GM12878 (cell line): Measurements from ENCODE around the gene MEIOSIN. TPM values are rescaled to one million over a fixed set of nuclear protein-coding genes. Genes with fewer than 3 reads are reported as not detected.
A peak's percentile ranks its signal among the peaks of the same experiment; 100 is the strongest.

Experiments used
- ATAC-seq: fragments of 200-7000 bp; cut with Tn5 transposase; 3 replicates; pipeline ENCODE4 v1.9.1; 2020; ENCODE audit warnings: mild to moderate bottlenecking, moderate library complexity
- BruUV-seq: library from RNA; stranded (reverse); fragments of 400-500 nt; replicated peaks from 2 replicates; lab custom pipeline; 2021; lab: Mats Ljungman, UMichigan
- CTCF ChIA-PET: fragments of 300-600 bp; sonication (Branson Sonifier 250); formaldehyde crosslinking; extraction: SDS; loops from one replicate; lab custom pipeline; 2021; ENCODE audit warnings: inconsistent platforms; lab: Yijun Ruan, JAX
- POLR2A ChIA-PET: fragments of 350-600 bp; formaldehyde crosslinking; extraction: SDS; loops from one replicate; lab custom pipeline; 2021; ENCODE audit warnings: inconsistent platforms; lab: Charles Lee
- RAD21 ChIA-PET: fragments of 300-600 bp; sonication (Branson Sonifier 250); formaldehyde crosslinking; loops from one replicate; lab custom pipeline; 2023; ENCODE audit warnings: antibody characterized with exemption; ENCODE audit not compliant: unreplicated experiment; lab: Charles Lee
- SMC1A ChIA-PET: fragments of 300-600 bp; sonication (Branson Sonifier 250); formaldehyde crosslinking; loops from one replicate; lab custom pipeline; 2023; ENCODE audit not compliant: unreplicated experiment, uncharacterized antibody; lab: Charles Lee
- DNase-seq: peaks from one replicate; pipeline ENCODE4 v3.0.0-alpha.2; 2011; ENCODE audit warnings: low read depth, low spot score
- FAIRE-seq: peaks from 3 replicates; lab custom pipeline; 2011; peaks lifted over from hg19 to GRCh38; lab: Jason Lieb, UNC
- H2AFZ ChIP-seq: 2 replicates; pipeline ENCODE4 v1.6.0; 2011; ENCODE audit warnings: low read depth, low read length, control low read depth; ENCODE audit not compliant: control insufficient read depth
- H3K27ac ChIP-seq: 2 replicates; pipeline ENCODE4 v1.5.1; 2011; ENCODE audit warnings: control low read depth; ENCODE audit not compliant: control insufficient read depth, insufficient read depth
- H3K27me3 ChIP-seq, 2 experiments: replicated peaks in 1 of 2; 2 replicates each; pipeline versions ENCODE4 v1.6.0 to v1.6.1; 2011; ENCODE audit warnings: low read length in 1 of 2; ENCODE audit not compliant: control insufficient read depth in 2 of 2, insufficient read depth in 2 of 2
- H3K36me3 ChIP-seq, 2 experiments: 2 replicates each; pipeline ENCODE4 v1.5.1; 2011; ENCODE audit warnings: low read length in 1 of 2; ENCODE audit not compliant: control insufficient read depth in 2 of 2, insufficient read depth in 2 of 2
- H3K4me1 ChIP-seq: 2 replicates; pipeline ENCODE4 v1.6.1; 2011; ENCODE audit warnings: mild to moderate bottlenecking, low read length, moderate library complexity, mixed read lengths; ENCODE audit not compliant: control insufficient read depth, insufficient read depth
- H3K4me2 ChIP-seq: 2 replicates; pipeline ENCODE4 v1.6.0; 2011; ENCODE audit warnings: control low read depth; ENCODE audit not compliant: control insufficient read depth, insufficient read depth
- H3K4me3 ChIP-seq: fragments of 200-600 bp; sonication (generic); 2 replicates; pipeline ENCODE4 v1.5.1; 2016
- H3K79me2 ChIP-seq: 2 replicates; pipeline ENCODE4 v1.6.0; 2011; ENCODE audit warnings: low read length; ENCODE audit not compliant: control insufficient read depth, insufficient read depth
- H3K9ac ChIP-seq: 2 replicates; pipeline ENCODE4 v1.8.0; 2011; ENCODE audit warnings: low read length, control low read depth, mixed read lengths; ENCODE audit not compliant: control insufficient read depth, insufficient read depth
- H3K9me3 ChIP-seq: replicated peaks from 3 replicates; pipeline ENCODE4 v1.5.1; 2011; ENCODE audit warnings: mild to moderate bottlenecking, low read length; ENCODE audit not compliant: control insufficient read depth, insufficient read depth
- H4K20me1 ChIP-seq: 2 replicates; pipeline ENCODE4 v1.6.0; 2011; ENCODE audit not compliant: control insufficient read depth, insufficient read depth
- JUNB ChIP-seq: IDR thresholded peaks from 2 replicates; pipeline ENCODE4 v1.6.1; 2016; ENCODE audit warnings: antibody characterized with exemption, mild to moderate bottlenecking
- NRF1 ChIP-seq: conservative IDR thresholded peaks from 2 replicates; pipeline ENCODE4 v1.6.1; 2011; ENCODE audit warnings: mild to moderate bottlenecking, low read depth, low read length, improper control_type of control experiment
- RUNX3 ChIP-seq: IDR thresholded peaks from 2 replicates; pipeline ENCODE4 v1.6.1; 2012; ENCODE audit warnings: low read length, inconsistent platforms
- SMARCA5 ChIP-seq: fragments of 450-650 bp; IDR thresholded peaks from 2 replicates; pipeline ENCODE4 v1.6.1; 2017; ENCODE audit warnings: mild to moderate bottlenecking
- TCF12 ChIP-seq: IDR thresholded peaks from 2 replicates; pipeline ENCODE4 v1.6.1; 2011; ENCODE audit warnings: low read depth, mild to moderate bottlenecking, low read length
- WGBS: methylation state at CpG from one replicate; pipeline ENCODE4 v1.1.6; 2016; ENCODE audit warnings: low lambda C conversion rate; ENCODE audit not compliant: insufficient replicate concordance, insufficient coverage; ENCODE audit errors: missing lambda C conversion rate; 5-methylcytosine and 5-hydroxymethylcytosine counted together
- in situ Hi-C: fragments of 300-500 bp; cut with MboI; formaldehyde crosslinking; loops from 9 replicates; pipeline ENCODE4 v1.14.3; 2018; ENCODE audit warnings: mixed read lengths
- intact Hi-C: fragments of 100-400 bp; cut with micrococcal nuclease; formaldehyde crosslinking; loops from one replicate; pipeline ENCODE4 v1.14.2; 2022; ENCODE audit not compliant: unreplicated experiment
- polyA plus RNA-seq, 11 experiments: library from polyadenylated mRNA; depleted of rRNA in 4 of 11; unstranded in 6 of 11; stranded (reverse) in 5 of 11; fragments of >200 nt; fragmentation: Nextera tagmentation in 4 of 11; fragmentation: Illumina TruSeq in 1 of 11; extraction: Ambion mirVana in 4 of 11; extraction: Trizol in 1 of 11; gene quantifications; 1 replicate in 1 of 11; 2 replicates in 10 of 11; pipeline versions ENCODE4 v1.2.1 to v1.2.3, GENCODE V29; 2011 to 2016; ENCODE audit warnings: inconsistent platforms in 2 of 11, missing spikeins in 2 of 11, low read depth in 1 of 11
- total RNA-seq, 4 experiments: library from RNA; depleted of rRNA in 3 of 4; stranded (reverse); fragments of >200 nt in 3 of 4; fragmentation: Illumina TruSeq in 1 of 4; extraction: Trizol in 1 of 4; gene quantifications; 2 replicates each; pipeline versions ENCODE4 v1.2.1 to v1.2.3, GENCODE V29; 2013 to 2021
- TF ChIP-seq, protein P1 (sequence below): IDR thresholded peaks from 2 replicates; pipeline ENCODE4 v1.6.1; 2011; ENCODE audit warnings: low read depth, low read length, improper control_type of control experiment, borderline replicate concordance

MEIOSIN gene
- total and polyA plus RNA-seq, 10 of the 15 experiments (the other 5 are each of a cell fraction or from before 2014, with no cell fraction given) = 0.05 to 0.66 (median 0.14) TPM; not detected in 4

DNA sequence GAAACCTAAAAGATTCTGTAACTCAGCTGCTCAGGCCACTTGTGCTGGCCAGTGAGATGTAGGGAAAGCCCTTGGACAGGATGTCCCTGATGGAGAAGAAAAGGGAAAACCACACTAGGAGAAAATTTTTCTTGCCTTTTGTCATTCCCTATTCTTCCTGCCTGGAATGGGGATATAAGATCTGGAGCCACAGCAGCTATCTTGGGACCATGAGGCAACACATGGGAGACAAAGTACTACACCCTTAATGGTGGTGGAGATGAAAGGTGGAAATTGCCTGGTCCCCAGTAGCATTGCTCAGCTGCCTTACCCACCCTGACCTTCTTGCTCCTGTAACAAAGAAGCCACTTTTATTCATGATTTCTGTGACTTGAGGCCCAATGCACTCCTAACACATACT is 72.5 kb downstream of the MEIOSIN start:
- no peaks in the 10 kb centered on the region for H3K79me2 ChIP-seq
- ATAC-seq (no peak), DNase-seq (no peak)
- no peaks in the 10 kb centered on the region for H3K36me3 ChIP-seq
- H3K9ac ChIP-seq = no peak overlapping the region
- in situ Hi-C loops = no loop called here
- no peak overlapping the region for H3K4me3 ChIP-seq
- TF ChIP-seq, protein P1, sequence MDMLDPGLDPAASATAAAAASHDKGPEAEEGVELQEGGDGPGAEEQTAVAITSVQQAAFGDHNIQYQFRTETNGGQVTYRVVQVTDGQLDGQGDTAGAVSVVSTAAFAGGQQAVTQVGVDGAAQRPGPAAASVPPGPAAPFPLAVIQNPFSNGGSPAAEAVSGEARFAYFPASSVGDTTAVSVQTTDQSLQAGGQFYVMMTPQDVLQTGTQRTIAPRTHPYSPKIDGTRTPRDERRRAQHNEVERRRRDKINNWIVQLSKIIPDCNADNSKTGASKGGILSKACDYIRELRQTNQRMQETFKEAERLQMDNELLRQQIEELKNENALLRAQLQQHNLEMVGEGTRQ = no peak
- TF ChIP-seq SMARCA5 = 0 out of 2 replicates have a peak, but pooled peaks have one; percentile 35
- TF ChIP-seq, all 136 proteins: peak for 1
- Histone ChIP-seq H3K4me2 (no peak overlapping the region), H4K20me1 (no peaks in the 10 kb centered on the region), H3K27ac (no peak overlapping the region), H3K4me1 (peaks cover 12% of the 10 kb centered on the region), H3K27me3 (no peaks in the 10 kb centered on the region), H2AFZ (no peak overlapping the region), H3K9me3 (no peaks in the 10 kb centered on the region)
- ChIA-PET POLR2A (interaction anchor here (0.6 kb wide), 1 partner anchor 80 kb away, joined by 4 read pairs; the partner anchor contains the start of gene IRF2BP1), CTCF (interaction anchor here (0.7 to 1.2 kb wide), 3 partner anchors 11 to 52 kb away, joined by 3 to 5 read pairs (median 3); no protein-coding TSS in a partner anchor), SMC1A (no interaction called here), RAD21 (no interaction called here)
- BruUV-seq = no TSS peak
- intact Hi-C loops = no loop called here
- FAIRE-seq = no peak

DNA sequence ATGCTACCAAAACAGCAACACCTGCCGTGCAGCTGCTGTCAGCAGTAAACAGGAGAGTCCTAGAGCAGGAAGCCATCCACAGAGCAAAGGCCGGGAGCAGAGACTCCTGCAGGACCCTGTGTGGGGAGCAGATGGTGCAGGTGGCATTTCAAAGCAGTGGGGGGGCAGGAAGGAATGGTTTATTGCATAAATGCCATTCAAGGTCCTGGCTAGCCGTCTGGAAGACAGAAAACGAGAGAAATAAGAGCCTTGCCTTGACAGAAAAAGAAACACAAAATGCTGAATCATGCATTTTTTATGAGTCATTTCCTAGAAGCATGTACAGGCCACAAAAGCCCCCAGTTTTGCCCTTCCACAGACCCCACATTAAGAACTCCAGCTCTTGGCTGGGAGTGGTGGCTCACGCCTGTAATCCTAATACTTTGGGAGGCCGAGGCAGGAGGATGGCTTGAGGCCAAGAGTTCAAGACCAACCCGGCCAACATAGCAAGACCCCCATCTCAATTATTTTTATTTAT is 76.5 kb downstream of the MEIOSIN start:
- ChIA-PET RAD21 (interaction anchor here (0.6 kb wide), 1 partner anchor 7 kb away, joined by 3 read pairs; no protein-coding TSS in a partner anchor), POLR2A (interaction anchor here (0.7 kb wide), 1 partner anchor 1769 kb away, joined by 6 read pairs; no protein-coding TSS in a partner anchor), SMC1A (interaction anchor here (1.0 kb wide), 1 partner anchor 40 kb away, joined by 4 read pairs; the partner anchor contains the start of gene SIX5), CTCF (no interaction called here)
- Histone ChIP-seq H4K20me1 (no peaks in the 10 kb centered on the region), H3K4me2 (peak overlapping the region; percentile 66), H3K9ac (peak overlapping the region; percentile 50; the same call in 1 of the 2 replicates), H3K4me3 (no peak overlapping the region), H3K79me2 (no peaks in the 10 kb centered on the region), H2AFZ (peak overlapping the region; percentile 61), H3K27me3 (no peaks in the 10 kb centered on the region), H3K36me3 (no peaks in the 10 kb centered on the region), H3K9me3 (no peaks in the 10 kb centered on the region), H3K4me1 (peaks cover 12% of the 10 kb centered on the region), H3K27ac (peak overlapping the region; percentile 45; the same call in 1 of the 2 replicates)
- TF ChIP-seq JUNB (peak; percentile 21; the same call in 1 of the 2 replicates), RUNX3 (peak; percentile 33; the same call in 1 of the 2 replicates), NRF1 (no peak), TCF12 (peak; percentile 78; the same call in 1 of the 2 replicates)
- FAIRE-seq (peak; percentile 7), ATAC-seq (peak; percentile 58), DNase-seq (no peak)
- in situ Hi-C loops = no loop called here
- intact Hi-C loops = loop anchor here (10.0 kb wide), 1 partner anchor 185 kb away; the partner anchor contains the start of gene CCDC61
- no TSS peak for BruUV-seq
- 34% methylated on average over 7 of the region's 7 CpGs for WGBS
